Loucy (cell line): ENCODE measurements around the gene ZNF516.

Experiments used
- H2AFZ ChIP-seq: fragments of 200-600 bp; sonication (generic); 2 replicates; pipeline ENCODE4 v1.6.0; 2016; ENCODE audit warnings: antibody characterized with exemption, mild to moderate bottlenecking, low read length, moderate library complexity
- H3F3A ChIP-seq: fragments of 200-600 bp; 2 replicates; pipeline ENCODE4 v1.6.0; 2016; ENCODE audit warnings: antibody characterized with exemption, low read depth, mild to moderate bottlenecking
- H3K27me3 ChIP-seq: fragments of 200-600 bp; sonication (generic); 2 replicates; pipeline ENCODE4 v1.6.1; 2014; ENCODE audit warnings: low read length, mild to moderate bottlenecking; ENCODE audit not compliant: insufficient read depth, poor library complexity, severe bottlenecking
- H3K36me3 ChIP-seq: fragments of 200-600 bp; sonication (generic); 2 replicates; pipeline ENCODE4 v1.6.1; 2016; ENCODE audit warnings: low read length; ENCODE audit not compliant: insufficient read depth
- H3K4me1 ChIP-seq: fragments of 200-600 bp; sonication (generic); 2 replicates; pipeline ENCODE4 v1.5.1; 2014; ENCODE audit warnings: low read length, mild to moderate bottlenecking; ENCODE audit not compliant: insufficient read depth, poor library complexity, severe bottlenecking
- H3K4me2 ChIP-seq: fragments of 200-600 bp; sonication (generic); 2 replicates; pipeline ENCODE4 v1.6.0; 2014; ENCODE audit warnings: antibody characterized with exemption, low read length, low read depth, mild to moderate bottlenecking; ENCODE audit not compliant: poor library complexity, severe bottlenecking
- H3K4me3 ChIP-seq: fragments of 200-600 bp; sonication (generic); 2 replicates; pipeline ENCODE4 v1.5.1; 2014; ENCODE audit warnings: low read length, mild to moderate bottlenecking, mixed read lengths; ENCODE audit not compliant: poor library complexity, severe bottlenecking
- H3K79me2 ChIP-seq: fragments of 200-600 bp; sonication (generic); 2 replicates; pipeline ENCODE4 v1.6.1; 2014; ENCODE audit warnings: low read length; ENCODE audit not compliant: insufficient read depth
- H3K9ac ChIP-seq: fragments of 200-600 bp; sonication (generic); 2 replicates; pipeline ENCODE4 v1.6.0; 2014; ENCODE audit warnings: mild to moderate bottlenecking, low read depth, low read length, moderate library complexity; ENCODE audit not compliant: poor library complexity, severe bottlenecking
- H3K9me2 ChIP-seq: fragments of 200-600 bp; sonication (generic); replicated peaks from 2 replicates; pipeline ENCODE4 v1.6.1; 2016; ENCODE audit warnings: low read depth, low read length, mixed read lengths
- H3K9me3 ChIP-seq: fragments of 200-600 bp; sonication (generic); 2 replicates; pipeline ENCODE4 v1.6.1; 2014; ENCODE audit warnings: mild to moderate bottlenecking, antibody characterized with exemption, low read length, low read depth; ENCODE audit not compliant: insufficient read depth
- H4K20me1 ChIP-seq: fragments of 200-600 bp; sonication (generic); 2 replicates; pipeline ENCODE4 v1.6.0; 2014; ENCODE audit warnings: antibody characterized with exemption, low read length, mild to moderate bottlenecking; ENCODE audit not compliant: insufficient read depth, poor library complexity, severe bottlenecking
- CTCF ChIP-seq: fragments of 200-600 bp; sonication (generic); conservative IDR thresholded peaks from 2 replicates; pipeline ENCODE4 v1.5.1; 2014; ENCODE audit warnings: mild to moderate bottlenecking, antibody characterized with exemption, low read length
- EZH2phosphoT487 ChIP-seq: fragments of 200-600 bp; IDR thresholded peaks from 2 replicates; pipeline ENCODE4 v1.6.1; 2018; ENCODE audit warnings: antibody characterized with exemption, mild to moderate bottlenecking, moderate library complexity, borderline replicate concordance

The ZNF516 gene

GRCh38 chr18:76384861-76385680 is 110.0 kb downstream of the ZNF516 start:
- no peaks in the 10 kb centered on the region for H3K9me2 ChIP-seq

DNA sequence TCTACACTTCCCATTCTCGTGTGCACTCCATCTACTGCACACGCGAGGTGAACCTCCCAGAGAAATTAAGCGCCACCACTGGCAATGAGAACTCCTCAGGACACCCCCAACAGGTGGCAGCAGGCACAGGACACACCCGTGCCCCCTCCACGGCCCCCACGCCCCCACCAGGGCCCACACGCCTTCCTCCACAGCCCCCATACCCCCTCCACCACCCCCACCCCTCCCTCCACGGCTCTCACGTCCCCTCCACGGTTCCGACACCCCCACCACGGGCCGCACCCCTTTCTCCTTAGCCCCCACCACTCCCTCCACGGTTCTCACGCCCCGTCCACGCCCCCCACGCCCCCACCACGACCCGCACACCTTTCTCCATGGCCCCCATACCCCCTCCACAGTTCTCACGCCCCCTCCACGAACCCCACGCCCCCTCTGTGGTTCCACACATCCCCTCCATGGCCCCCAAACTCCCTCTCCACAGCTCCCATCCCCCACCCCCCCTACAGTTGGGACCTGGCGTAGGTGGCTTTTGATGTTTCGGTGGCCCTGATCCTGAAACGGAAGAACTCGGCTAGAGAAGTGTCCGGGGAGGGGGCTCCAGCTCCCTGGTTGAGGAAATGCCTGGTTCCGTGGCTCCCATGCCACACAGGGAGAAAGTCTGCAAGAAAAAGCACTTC is 110.8 kb downstream of the ZNF516 start:
- Histone ChIP-seq H3K27me3 (no peaks in the 10 kb centered on the region), H3K4me3 (no peak overlapping the region), H3K4me1 (peaks cover 18% of the 10 kb centered on the region), H3K9me2 (no peaks in the 10 kb centered on the region), H2AFZ (no peak overlapping the region), H3K9me3 (no peaks in the 10 kb centered on the region), H3K4me2 (no peak overlapping the region), H3F3A (no peaks in the 10 kb centered on the region), H3K36me3 (no peaks in the 10 kb centered on the region), H4K20me1 (no peaks in the 10 kb centered on the region), H3K9ac (no peak overlapping the region), H3K79me2 (no peaks in the 10 kb centered on the region)
- TF ChIP-seq CTCF (no peak), EZH2phosphoT487 (no peak)

More at GRCh38 chr18:76384861-76385680, 110.0 kb downstream of the ZNF516 start:
- Histone ChIP-seq H4K20me1 (no peaks in the 10 kb centered on the region), H3K27me3 (no peaks in the 10 kb centered on the region), H3F3A (no peaks in the 10 kb centered on the region), H3K4me2 (no peak overlapping the region), H3K9ac (no peak overlapping the region), H2AFZ (no peak overlapping the region), H3K36me3 (no peaks in the 10 kb centered on the region), H3K4me3 (no peak overlapping the region), H3K9me3 (no peaks in the 10 kb centered on the region), H3K4me1 (peaks cover 26% of the 10 kb centered on the region), H3K79me2 (no peaks in the 10 kb centered on the region)
- TF ChIP-seq CTCF (no peak), EZH2phosphoT487 (no peak)

DNA sequence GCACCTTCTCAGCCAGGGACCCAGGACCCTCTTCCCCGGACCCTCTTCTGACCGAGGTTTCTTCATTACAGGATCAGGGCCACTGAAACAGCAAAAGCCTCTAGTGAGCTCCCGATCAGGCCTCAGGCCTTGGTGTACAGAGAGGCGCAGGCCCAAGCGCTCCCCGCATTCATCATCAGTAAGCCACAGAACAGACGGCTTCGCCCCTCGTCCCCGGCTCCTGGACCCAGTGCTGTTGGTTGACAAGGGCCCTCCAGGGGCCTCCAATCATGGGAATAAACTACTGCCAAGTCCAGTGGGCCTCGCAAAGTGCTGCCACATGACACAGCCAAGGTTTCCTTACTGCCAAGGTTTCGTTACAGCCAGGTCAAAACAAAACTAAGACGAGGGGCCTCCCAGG is 111.4 kb downstream of the ZNF516 start:
- no peaks in the 10 kb centered on the region for H4K20me1 ChIP-seq
- H3K9ac ChIP-seq = no peak overlapping the region
- H3K9me3 ChIP-seq = no peaks in the 10 kb centered on the region
- TF ChIP-seq EZH2phosphoT487 (no peak), CTCF (no peak)
- no peaks in the 10 kb centered on the region for H3K9me2 ChIP-seq
- H3K27me3 ChIP-seq = no peaks in the 10 kb centered on the region
- H2AFZ ChIP-seq = no peak overlapping the region
- H3K4me3 ChIP-seq = no peak overlapping the region
- no peaks in the 10 kb centered on the region for H3K79me2 ChIP-seq
- no peaks in the 10 kb centered on the region for H3K36me3 ChIP-seq
- no peak overlapping the region for H3K4me2 ChIP-seq
- H3F3A ChIP-seq = no peaks in the 10 kb centered on the region
- H3K4me1 ChIP-seq = peaks cover 18% of the 10 kb centered on the region
